Measurements from ENCODE around the gene TRIP12. TPM values are rescaled to one million over a fixed set of nuclear protein-coding genes. Genes with fewer than 3 reads are reported as not detected.
"Not testable (repeated sequence)": the region's sequence is repeated elsewhere in the genome, so short reads cannot be mapped to it uniquely, and the experiment has no call there.

The TRIP12 gene
- total RNA-seq, 1 experiment from 2014 or later = 252 TPM

GRCh38 chr2:229851870-229852269 lies 69.9 kb downstream of the TRIP12 start:
- H3K36me3 Mint-ChIP-seq (ENCODE audit: insufficient read depth, unreplicated experiment) = peaks cover 22% of the 10 kb centered on the region
- no TSS peak for BruUV-seq (replicated peaks)
- CTCF ChIA-PET = no interaction called here

GRCh38 chr2:229850355-229851275 lies 71.2 kb downstream of the TRIP12 start:
- CTCF ChIA-PET; BruUV-seq (replicated peaks); intact Hi-C loops (cut with micrococcal nuclease; ENCODE audit: unreplicated experiment); H3K9me3 Mint-ChIP-seq (ENCODE audit: low read depth, unreplicated experiment); H3K4me3 Mint-ChIP-seq (ENCODE audit: low read depth, unreplicated experiment); H3K27ac Mint-ChIP-seq (ENCODE audit: unreplicated experiment); H3K27me3 Mint-ChIP-seq (ENCODE audit: unreplicated experiment); DNase-seq; H3K4me1 Mint-ChIP-seq (ENCODE audit: low read depth, unreplicated experiment): not testable (repeated sequence)
- H3K36me3 Mint-ChIP-seq (ENCODE audit: insufficient read depth, unreplicated experiment) = peaks cover 21% of the 10 kb centered on the region

More at GRCh38 chr2:229851870-229852269, 69.9 kb downstream of the TRIP12 start:
- intact Hi-C loops (cut with micrococcal nuclease; ENCODE audit: unreplicated experiment) = no loop called here
- Mint-ChIP-seq H3K27ac (ENCODE audit: unreplicated experiment) (no peak overlapping the region), H3K9me3 (ENCODE audit: low read depth, unreplicated experiment) (no peaks in the 10 kb centered on the region), H3K4me1 (ENCODE audit: low read depth, unreplicated experiment) (peaks cover 8% of the 10 kb centered on the region), H3K4me3 (ENCODE audit: low read depth, unreplicated experiment) (no peak overlapping the region), H3K27me3 (ENCODE audit: unreplicated experiment) (no peaks in the 10 kb centered on the region)
- TF ChIP-seq, protein P1, sequence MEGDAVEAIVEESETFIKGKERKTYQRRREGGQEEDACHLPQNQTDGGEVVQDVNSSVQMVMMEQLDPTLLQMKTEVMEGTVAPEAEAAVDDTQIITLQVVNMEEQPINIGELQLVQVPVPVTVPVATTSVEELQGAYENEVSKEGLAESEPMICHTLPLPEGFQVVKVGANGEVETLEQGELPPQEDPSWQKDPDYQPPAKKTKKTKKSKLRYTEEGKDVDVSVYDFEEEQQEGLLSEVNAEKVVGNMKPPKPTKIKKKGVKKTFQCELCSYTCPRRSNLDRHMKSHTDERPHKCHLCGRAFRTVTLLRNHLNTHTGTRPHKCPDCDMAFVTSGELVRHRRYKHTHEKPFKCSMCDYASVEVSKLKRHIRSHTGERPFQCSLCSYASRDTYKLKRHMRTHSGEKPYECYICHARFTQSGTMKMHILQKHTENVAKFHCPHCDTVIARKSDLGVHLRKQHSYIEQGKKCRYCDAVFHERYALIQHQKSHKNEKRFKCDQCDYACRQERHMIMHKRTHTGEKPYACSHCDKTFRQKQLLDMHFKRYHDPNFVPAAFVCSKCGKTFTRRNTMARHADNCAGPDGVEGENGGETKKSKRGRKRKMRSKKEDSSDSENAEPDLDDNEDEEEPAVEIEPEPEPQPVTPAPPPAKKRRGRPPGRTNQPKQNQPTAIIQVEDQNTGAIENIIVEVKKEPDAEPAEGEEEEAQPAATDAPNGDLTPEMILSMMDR (IDR thresholded peaks at IDR 0.05; ENCODE audit: unreplicated experiment) = no peak
- DNase-seq = no peak

DNA sequence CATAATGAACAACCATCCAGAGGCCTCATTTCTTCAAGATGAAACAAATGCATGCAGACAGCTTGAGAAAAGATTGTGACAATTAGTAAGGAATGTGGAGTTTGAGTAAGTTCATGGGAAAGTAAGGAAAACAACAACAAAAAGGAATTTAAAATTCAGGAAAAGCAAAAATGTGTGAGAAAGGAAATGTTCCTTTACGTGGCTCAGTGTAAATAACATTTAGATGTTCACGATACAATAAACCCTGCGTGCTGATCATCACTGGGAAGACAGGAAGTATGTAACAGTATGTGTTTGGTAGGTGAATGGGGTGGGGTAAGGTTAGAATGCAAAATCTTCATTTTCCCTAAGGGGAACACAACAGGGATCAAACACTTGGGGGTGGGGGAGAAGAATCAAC lies 72.7 kb downstream of the TRIP12 start:
- H3K36me3 Mint-ChIP-seq (ENCODE audit: insufficient read depth, unreplicated experiment) = peaks cover 19% of the 10 kb centered on the region
- no peaks in the 10 kb centered on the region for H3K27me3 Mint-ChIP-seq (ENCODE audit: unreplicated experiment)
- no peak for DNase-seq
- H3K27ac Mint-ChIP-seq (ENCODE audit: unreplicated experiment) = no peak overlapping the region
- CTCF ChIA-PET = no interaction called here
- no peaks in the 10 kb centered on the region for H3K9me3 Mint-ChIP-seq (ENCODE audit: low read depth, unreplicated experiment)
- TF ChIP-seq, protein P1 (IDR thresholded peaks at IDR 0.05; ENCODE audit: unreplicated experiment) = no peak
- no TSS peak for BruUV-seq (replicated peaks)
- H3K4me3 Mint-ChIP-seq (ENCODE audit: low read depth, unreplicated experiment) = no peak overlapping the region
- H3K4me1 Mint-ChIP-seq (ENCODE audit: low read depth, unreplicated experiment) = peaks cover 15% of the 10 kb centered on the region
- intact Hi-C loops (cut with micrococcal nuclease; ENCODE audit: unreplicated experiment) = loop anchor here (5.0 kb wide), 1 partner anchor 38 kb away; no protein-coding TSS in a partner anchor

DNA sequence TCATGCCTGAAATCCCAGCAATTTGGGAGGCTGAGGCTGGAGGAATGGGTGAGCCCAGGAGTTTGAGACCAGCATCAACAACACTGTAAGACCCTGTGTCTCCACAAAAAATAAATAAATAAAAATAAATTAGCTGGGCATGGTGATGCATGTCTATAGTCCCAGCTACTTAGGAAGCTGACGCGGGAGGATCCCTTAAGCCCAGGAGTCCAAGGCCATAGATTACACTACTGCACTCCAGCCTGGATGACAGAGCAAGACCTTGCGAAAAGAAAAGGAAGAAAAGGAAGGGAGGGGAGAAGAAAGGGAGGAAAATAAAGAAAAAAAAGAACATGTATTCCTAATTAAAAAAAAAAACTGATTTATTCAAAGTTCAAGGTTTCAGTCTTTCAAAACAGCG lies 78.2 kb downstream of the TRIP12 start:
- intact Hi-C loops (cut with micrococcal nuclease; ENCODE audit: unreplicated experiment) = no loop called here
- no TSS peak for BruUV-seq (replicated peaks)
- CTCF ChIA-PET = no interaction called here

More for the DNA sequence above, 78.2 kb downstream of the TRIP12 start:
- Mint-ChIP-seq H3K9me3 (ENCODE audit: low read depth, unreplicated experiment) (no peaks in the 10 kb centered on the region), H3K4me1 (ENCODE audit: low read depth, unreplicated experiment) (peaks cover 8% of the 10 kb centered on the region), H3K27ac (ENCODE audit: unreplicated experiment) (no peak overlapping the region), H3K27me3 (ENCODE audit: unreplicated experiment) (no peaks in the 10 kb centered on the region), H3K36me3 (ENCODE audit: insufficient read depth, unreplicated experiment) (peaks cover 9% of the 10 kb centered on the region), H3K4me3 (ENCODE audit: low read depth, unreplicated experiment) (no peak overlapping the region)
- TF ChIP-seq, protein P1 (IDR thresholded peaks at IDR 0.05; ENCODE audit: unreplicated experiment) = no peak
- DNase-seq = no peak

All from Calu3 (cell line).